Activated naive CD4-positive, alpha-beta T cell treated with anti-CD3 and anti-CD28 coated beads for 36 hours (primary cell): ENCODE measurements around the gene FBXO11. TPM values are rescaled to one million over a fixed set of nuclear protein-coding genes. Genes with fewer than 3 reads are reported as not detected.
"Not testable (repeated sequence)": the region's sequence is repeated elsewhere in the genome, so short reads cannot be mapped to it uniquely, and the experiment has no call there.

Experiments used
- CTCF ChIA-PET: fragments of 350-600 bp; sonication (Branson Sonifier 250); formaldehyde crosslinking; loops from one replicate; lab custom pipeline; 2021; ENCODE audit warnings: antibody characterized with exemption; lab: Charles Lee
- DNase-seq: peaks from one replicate; pipeline ENCODE4 v3.0.0-alpha.2; 2020
- H3K27ac Mint-ChIP-seq: one replicate; pipeline ENCODE4 v1.8.0; 2021; ENCODE audit warnings: mild to moderate bottlenecking, mixed read lengths
- H3K27me3 Mint-ChIP-seq: one replicate; pipeline ENCODE4 v1.8.0; 2021; ENCODE audit warnings: low read depth, mixed read lengths
- H3K36me3 Mint-ChIP-seq: one replicate; pipeline ENCODE4 v1.8.0; 2021; ENCODE audit warnings: low read depth, mixed read lengths
- H3K4me1 Mint-ChIP-seq: one replicate; pipeline ENCODE4 v1.8.0; 2021; ENCODE audit warnings: low read depth, mixed read lengths
- H3K4me3 Mint-ChIP-seq: one replicate; pipeline ENCODE4 v1.8.0; 2021; ENCODE audit warnings: mild to moderate bottlenecking, moderate library complexity, mixed read lengths
- H3K9me3 Mint-ChIP-seq: one replicate; pipeline ENCODE4 v1.8.0; 2021; ENCODE audit warnings: mixed read lengths
- intact Hi-C: fragments of 100-400 bp; cut with micrococcal nuclease; formaldehyde crosslinking; loops from one replicate; pipeline ENCODE4 v1.15.1; 2023
- total RNA-seq, 2 experiments: library from RNA; stranded (reverse); gene quantifications; one replicate each; pipeline ENCODE4 v1.2.3, GENCODE V29; 2021

Gene FBXO11
- total RNA-seq, result 10 to 100 TPM; 32.8 to 35.0 TPM

GRCh38 chr2:47906157-47907038 lies at the start of gene FBXO11:
FBXO11 (minus strand) TSS chr2:47906498; CDS start chr2:47905720, 778 bp downstream.
- Mint-ChIP-seq H3K36me3 (peaks cover 7% of the 10 kb centered on the region), H3K4me3 (peak within 1 kb of the TSS; percentile 87), H3K27ac (peak within 1 kb of the TSS; percentile 96), H3K4me1 (peaks cover 29% of the 10 kb centered on the region), H3K27me3 (no peaks in the 10 kb centered on the region), H3K9me3 (no peaks in the 10 kb centered on the region)
- DNase-seq, result peak; percentile 97
- CTCF ChIA-PET, result interaction anchor here (0.7 to 2.2 kb wide), 10 partner anchors 8 to 545 kb away, joined by 3 to 12 read pairs (median 4); no protein-coding TSS in a partner anchor
- intact Hi-C loops, result loop anchor here (1.0 to 2.0 kb wide), 9 partner anchors 50 to 542 kb away; partner anchors contain the start of genes MSH2 and MSH6

- H3K27me3 Mint-ChIP-seq, result peaks cover 2% of the 10 kb centered on the region
- no peaks in the 10 kb centered on the region for H3K9me3 Mint-ChIP-seq
- CTCF ChIA-PET, result no interaction called here
- DNase-seq, result no peak
- no peak overlapping the region for H3K4me3 Mint-ChIP-seq
- no peaks in the 10 kb centered on the region for H3K36me3 Mint-ChIP-seq
- H3K4me1 Mint-ChIP-seq, result no peaks in the 10 kb centered on the region
- intact Hi-C loops, result no loop called here
- no peak overlapping the region for H3K27ac Mint-ChIP-seq
These were observed 44.3 kb upstream of the FBXO11 start for GRCh38 chr2:47950340-47951301.

GRCh38 chr2:47946593-47946992 lies 40.3 kb upstream of the FBXO11 start:
- Mint-ChIP-seq H3K4me3 (no peak overlapping the region), H3K9me3 (no peaks in the 10 kb centered on the region), H3K36me3 (no peaks in the 10 kb centered on the region), H3K4me1 (no peaks in the 10 kb centered on the region), H3K27me3 (no peaks in the 10 kb centered on the region), H3K27ac (no peak overlapping the region)
- CTCF ChIA-PET, result no interaction called here
- intact Hi-C loops, result no loop called here
- no peak for DNase-seq

DNA sequence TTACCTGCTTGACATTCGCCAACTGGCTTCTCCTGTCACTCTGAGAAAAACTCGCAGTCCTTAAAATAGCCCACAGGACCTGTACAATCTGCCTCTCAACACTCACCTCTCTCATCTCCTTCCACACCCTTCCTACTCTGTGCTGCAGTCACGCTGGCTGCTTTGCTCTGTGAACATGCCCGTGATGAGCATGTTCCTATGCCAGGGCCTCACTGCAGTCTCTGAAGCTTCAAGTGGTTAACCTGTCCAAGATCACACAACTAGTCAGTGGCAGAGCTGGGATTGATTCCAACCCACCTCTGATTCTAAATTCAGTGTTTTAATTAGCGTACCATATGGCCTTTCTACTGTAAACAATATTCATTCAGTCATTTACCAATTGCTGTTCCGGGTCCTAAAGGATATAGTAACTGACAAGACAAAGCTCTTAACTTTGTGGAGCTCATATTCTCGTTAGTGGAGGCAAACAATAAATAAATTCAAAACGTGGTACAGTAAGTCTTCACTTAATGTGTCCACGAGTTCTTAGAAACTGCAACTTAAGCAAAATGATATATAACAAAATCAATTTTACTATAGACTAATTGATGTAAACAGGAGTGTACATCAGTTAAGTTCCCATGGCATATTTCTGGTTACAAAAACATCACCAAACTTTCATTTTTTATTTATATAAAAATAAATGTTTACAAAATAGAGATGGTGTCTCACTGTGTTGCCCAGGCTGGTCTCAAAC lies 38.9 kb upstream of the FBXO11 start:
- no peaks in the 10 kb centered on the region for H3K9me3 Mint-ChIP-seq
- H3K4me3 Mint-ChIP-seq, result no peak overlapping the region
- intact Hi-C loops, result no loop called here
- CTCF ChIA-PET, result interaction anchor here (0.5 to 0.6 kb wide), 2 partner anchors 87 to 171 kb away, joined by 3 to 5 read pairs; no protein-coding TSS in a partner anchor
- H3K27ac Mint-ChIP-seq, result no peak overlapping the region
- H3K4me1 Mint-ChIP-seq, result no peaks in the 10 kb centered on the region
- no peak for DNase-seq
- H3K36me3 Mint-ChIP-seq, result no peaks in the 10 kb centered on the region
- no peaks in the 10 kb centered on the region for H3K27me3 Mint-ChIP-seq

- CTCF ChIA-PET, result no interaction called here
- no peak for DNase-seq
- Mint-ChIP-seq H3K4me3 (no peak overlapping the region), H3K27ac (no peak overlapping the region), H3K36me3 (no peaks in the 10 kb centered on the region), H3K27me3 (peaks cover 6% of the 10 kb centered on the region), H3K9me3 (no peaks in the 10 kb centered on the region), H3K4me1 (no peaks in the 10 kb centered on the region)
- intact Hi-C loops, result no loop called here
These were observed 35.6 kb upstream of the FBXO11 start for GRCh38 chr2:47941936-47942335.

GRCh38 chr2:47937677-47938076 lies 31.4 kb upstream of the FBXO11 start:
- Mint-ChIP-seq H3K36me3 (no peaks in the 10 kb centered on the region), H3K27me3 (peaks cover 6% of the 10 kb centered on the region), H3K27ac (no peak overlapping the region), H3K4me1 (no peaks in the 10 kb centered on the region), H3K4me3 (no peak overlapping the region), H3K9me3 (no peaks in the 10 kb centered on the region)
- CTCF ChIA-PET, result interaction anchor here (0.5 kb wide), 1 partner anchor 85 kb away, joined by 4 read pairs; no protein-coding TSS in a partner anchor
- DNase-seq, result no peak
- intact Hi-C loops, result no loop called here

DNA sequence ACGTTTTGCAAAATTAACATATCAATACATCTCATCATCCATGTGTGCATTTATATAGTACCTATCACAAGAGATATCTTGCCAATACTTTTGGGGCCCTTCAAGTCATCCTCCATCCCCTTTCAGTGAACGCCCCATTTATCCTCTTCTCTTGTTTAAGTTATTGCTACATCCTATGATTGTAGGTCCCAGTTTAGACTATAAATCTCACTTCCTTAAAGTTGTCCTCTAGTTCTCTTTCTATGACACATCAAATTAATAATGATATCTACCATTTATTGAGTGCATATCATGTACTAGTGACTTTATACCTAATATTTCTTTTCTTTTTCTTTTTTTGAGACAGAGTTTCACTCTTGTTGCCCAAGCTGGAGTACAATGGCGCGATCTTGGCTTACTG lies 28.8 kb upstream of the FBXO11 start:
- Mint-ChIP-seq H3K9me3 (no peaks in the 10 kb centered on the region), H3K4me1 (no peaks in the 10 kb centered on the region), H3K36me3 (no peaks in the 10 kb centered on the region), H3K4me3 (no peak overlapping the region), H3K27ac (no peak overlapping the region), H3K27me3 (peaks cover 6% of the 10 kb centered on the region)
- intact Hi-C loops, result no loop called here
- CTCF ChIA-PET, result interaction anchor here (0.6 to 1.1 kb wide), 3 partner anchors 75 to 167 kb away, joined by 3 to 4 read pairs (median 3); no protein-coding TSS in a partner anchor
- no peak for DNase-seq

- CTCF ChIA-PET, result interaction anchor here (0.6 to 1.4 kb wide), 2 partner anchors 20 to 60 kb away, joined by 3 to 4 read pairs; no protein-coding TSS in a partner anchor
- no peak for DNase-seq
- no peaks in the 10 kb centered on the region for H3K36me3 Mint-ChIP-seq
- H3K9me3 Mint-ChIP-seq, result no peaks in the 10 kb centered on the region
- H3K27ac Mint-ChIP-seq, result no peak overlapping the region
- intact Hi-C loops, result no loop called here
- H3K4me1 Mint-ChIP-seq, result peaks cover 3% of the 10 kb centered on the region
- no peaks in the 10 kb centered on the region for H3K27me3 Mint-ChIP-seq
- no peak overlapping the region for H3K4me3 Mint-ChIP-seq
These were observed 11.7 kb upstream of the FBXO11 start for GRCh38 chr2:47918043-47918442.

GRCh38 chr2:47917276-47917961 lies 11.1 kb upstream of the FBXO11 start:
- intact Hi-C loops, result no loop called here
- peaks cover 3% of the 10 kb centered on the region for H3K4me1 Mint-ChIP-seq
- CTCF ChIA-PET, result interaction anchor here (0.6 to 1.4 kb wide), 2 partner anchors 20 to 59 kb away, joined by 3 to 4 read pairs; no protein-coding TSS in a partner anchor
- H3K9me3 Mint-ChIP-seq, result no peaks in the 10 kb centered on the region
- H3K36me3 Mint-ChIP-seq, result no peaks in the 10 kb centered on the region
- H3K4me3 Mint-ChIP-seq, result no peak overlapping the region
- no peak overlapping the region for H3K27ac Mint-ChIP-seq
- no peaks in the 10 kb centered on the region for H3K27me3 Mint-ChIP-seq
- DNase-seq, result no peak

DNA sequence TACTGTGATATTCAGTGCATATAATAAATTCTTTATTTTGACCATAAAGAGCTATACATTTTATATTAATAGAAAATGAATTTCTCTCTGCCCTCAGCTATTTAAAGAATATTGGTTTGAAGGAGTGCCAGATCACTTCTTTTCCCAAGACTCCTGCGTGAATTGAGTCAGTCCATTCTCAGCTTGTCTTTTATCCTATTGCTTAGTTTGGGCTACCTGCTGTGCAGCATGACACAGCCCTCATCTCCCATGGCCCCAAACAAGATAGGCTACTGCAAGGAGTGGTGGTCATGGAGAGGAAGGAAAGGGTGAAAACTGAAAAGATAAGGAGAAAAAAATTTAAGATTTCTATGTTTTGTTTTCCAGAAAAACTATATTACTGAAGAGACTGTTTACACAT lies 10.1 kb upstream of the FBXO11 start:
- Mint-ChIP-seq H3K4me1 (peaks cover 3% of the 10 kb centered on the region), H3K27me3 (no peaks in the 10 kb centered on the region), H3K4me3 (no peak overlapping the region), H3K9me3 (no peaks in the 10 kb centered on the region), H3K36me3 (no peaks in the 10 kb centered on the region), H3K27ac (no peak overlapping the region)
- DNase-seq, result no peak
- intact Hi-C loops, result no loop called here
- CTCF ChIA-PET, result no interaction called here

DNA sequence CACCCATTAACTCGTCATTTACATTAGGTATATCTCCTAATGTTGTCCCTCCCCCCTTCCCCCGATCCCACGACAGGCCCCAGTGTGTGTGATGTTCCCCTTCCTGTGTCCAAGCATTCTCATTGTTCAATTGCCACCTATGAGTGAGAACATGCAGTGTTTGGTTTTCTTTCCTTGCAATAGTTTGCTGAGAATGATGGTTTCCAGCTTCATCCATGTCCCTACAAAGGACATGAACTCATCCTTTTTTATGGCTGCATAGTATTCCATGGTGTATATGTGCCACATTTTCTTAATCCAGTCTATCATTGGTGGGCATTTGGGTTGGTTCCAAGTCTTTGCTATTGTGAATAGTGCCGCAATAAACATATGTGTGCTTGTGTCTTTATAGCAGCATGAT lies 4.4 kb upstream of the FBXO11 start:
- H3K27me3 Mint-ChIP-seq, H3K4me3 Mint-ChIP-seq, intact Hi-C loops, H3K4me1 Mint-ChIP-seq, H3K36me3 Mint-ChIP-seq, H3K9me3 Mint-ChIP-seq, DNase-seq, H3K27ac Mint-ChIP-seq: not testable (repeated sequence)
- CTCF ChIA-PET, result interaction anchor here (0.7 kb wide), 1 partner anchor 9 kb away, joined by 3 read pairs; no protein-coding TSS in a partner anchor
